ENCODE data around the gene INPP5E.

Gene INPP5E

GRCh38 chr9:136399176-136400037, 40.2 kb downstream of the INPP5E start:
- no peaks in the 10 kb centered on the region for H3K27me3 Mint-ChIP-seq (ENCODE audit: low read depth)
- peak overlapping the region; percentile 86 to 94 (median 88) for H3K4me3 Mint-ChIP-seq
- H3K9me3 Mint-ChIP-seq = no peaks in the 10 kb centered on the region
- TF ChIP-seq CTCF (IDR thresholded peaks at IDR 0.05; ENCODE audit: unreplicated experiment in 3 of 3) = no peak
- H3K27ac Mint-ChIP-seq = peak overlapping the region in 2 of 3 experiments; percentile 68 to 82
- peaks cover 28% of the 10 kb centered on the region for H3K36me3 Mint-ChIP-seq (ENCODE audit: low read depth)
- H3K4me1 Mint-ChIP-seq = peaks cover 9% of the 10 kb centered on the region

GRCh38 chr9:136398286-136398685, 41.4 kb downstream of the INPP5E start:
- H3K9me3 Mint-ChIP-seq = no peaks in the 10 kb centered on the region
- H3K27ac Mint-ChIP-seq = no peak overlapping the region
- H3K4me1 Mint-ChIP-seq = peaks cover 9% of the 10 kb centered on the region
- no peaks in the 10 kb centered on the region for H3K27me3 Mint-ChIP-seq (ENCODE audit: low read depth)
- peak overlapping the region; percentile 86 to 94 (median 88) for H3K4me3 Mint-ChIP-seq
- no peak for TF ChIP-seq CTCF (IDR thresholded peaks at IDR 0.05; ENCODE audit: unreplicated experiment in 3 of 3)
- peaks cover 29% of the 10 kb centered on the region for H3K36me3 Mint-ChIP-seq (ENCODE audit: low read depth)

- Mint-ChIP-seq H3K27ac (no peak overlapping the region), H3K9me3 (no peaks in the 10 kb centered on the region), H3K36me3 (ENCODE audit: low read depth) (peaks cover 28% of the 10 kb centered on the region), H3K27me3 (ENCODE audit: low read depth) (no peaks in the 10 kb centered on the region), H3K4me3 (no peak overlapping the region), H3K4me1 (peaks cover 9% of the 10 kb centered on the region)
- TF ChIP-seq CTCF (IDR thresholded peaks at IDR 0.05; ENCODE audit: unreplicated experiment in 3 of 3) = no peak
Observed at GRCh38 chr9:136397643-136398042, 42.0 kb downstream of the INPP5E start.

GRCh38 chr9:136396219-136396515, 43.5 kb downstream of the INPP5E start:
- TF ChIP-seq CTCF (IDR thresholded peaks at IDR 0.05; ENCODE audit: unreplicated experiment in 3 of 3) = no peak
- no peaks in the 10 kb centered on the region for H3K27me3 Mint-ChIP-seq (ENCODE audit: low read depth)

GRCh38 chr9:136395345-136396218, 44.1 kb downstream of the INPP5E start:
- no peaks in the 10 kb centered on the region for H3K9me3 Mint-ChIP-seq
- no peak for TF ChIP-seq CTCF (IDR thresholded peaks at IDR 0.05; ENCODE audit: unreplicated experiment in 3 of 3)
- H3K36me3 Mint-ChIP-seq (ENCODE audit: low read depth) = peaks cover 31% of the 10 kb centered on the region
- H3K27ac Mint-ChIP-seq = no peak overlapping the region
- H3K27me3 Mint-ChIP-seq (ENCODE audit: low read depth) = no peaks in the 10 kb centered on the region
- peak overlapping the region in 1 of 3 experiments; percentile 28 for H3K4me3 Mint-ChIP-seq
- H3K4me1 Mint-ChIP-seq = peaks cover 9% of the 10 kb centered on the region

More at GRCh38 chr9:136396219-136396515, 43.5 kb downstream of the INPP5E start:
- Mint-ChIP-seq H3K4me3 (peak overlapping the region in 2 of 3 experiments; percentile 67 to 71), H3K9me3 (no peaks in the 10 kb centered on the region), H3K4me1 (peaks cover 9% of the 10 kb centered on the region), H3K36me3 (ENCODE audit: low read depth) (peaks cover 29% of the 10 kb centered on the region), H3K27ac (no peak overlapping the region)
